Mononuclear cell (primary cell): ENCODE measurements around the gene SH3BP2. TPM values are rescaled to one million over a fixed set of nuclear protein-coding genes. Genes with fewer than 3 reads are reported as not detected.

Source experiments
- H3K27me3 ChIP-seq: 2 replicates; pipeline ENCODE4 v1.6.0; 2011; ENCODE audit warnings: low read length, control low read depth; ENCODE audit not compliant: insufficient read depth
- H3K4me1 ChIP-seq: 2 replicates; pipeline ENCODE4 v1.5.1; 2011; ENCODE audit warnings: mild to moderate bottlenecking, low read length, control low read depth; ENCODE audit not compliant: insufficient read depth
- H3K4me3 ChIP-seq: 2 replicates; pipeline ENCODE4 v1.5.1; 2011; ENCODE audit warnings: mild to moderate bottlenecking, low read length, moderate library complexity
- H3K9me3 ChIP-seq: 2 replicates; pipeline ENCODE4 v1.5.1; 2011; ENCODE audit warnings: low read depth, mild to moderate bottlenecking, control low read depth, low read length
- total RNA-seq: library from RNA; depleted of rRNA; stranded (reverse); fragments of >200 nt; gene quantifications from one replicate; pipeline ENCODE4 v1.2.3, GENCODE V29; 2012

SH3BP2 gene
- total RNA-seq, 1 donor, result 134 TPM

GRCh38 chr4:2855584-2855983 is 62.7 kb downstream of the SH3BP2 start:
- Histone ChIP-seq H3K4me1 (peaks cover 84% of the 10 kb centered on the region), H3K4me3 (no peak overlapping the region), H3K9me3 (no peaks in the 10 kb centered on the region), H3K27me3 (no peaks in the 10 kb centered on the region)

GRCh38 chr4:2856266-2856665 is 63.4 kb downstream of the SH3BP2 start:
- Histone ChIP-seq H3K9me3 (no peaks in the 10 kb centered on the region), H3K4me1 (peaks cover 84% of the 10 kb centered on the region), H3K4me3 (no peak overlapping the region), H3K27me3 (no peaks in the 10 kb centered on the region)

DNA sequence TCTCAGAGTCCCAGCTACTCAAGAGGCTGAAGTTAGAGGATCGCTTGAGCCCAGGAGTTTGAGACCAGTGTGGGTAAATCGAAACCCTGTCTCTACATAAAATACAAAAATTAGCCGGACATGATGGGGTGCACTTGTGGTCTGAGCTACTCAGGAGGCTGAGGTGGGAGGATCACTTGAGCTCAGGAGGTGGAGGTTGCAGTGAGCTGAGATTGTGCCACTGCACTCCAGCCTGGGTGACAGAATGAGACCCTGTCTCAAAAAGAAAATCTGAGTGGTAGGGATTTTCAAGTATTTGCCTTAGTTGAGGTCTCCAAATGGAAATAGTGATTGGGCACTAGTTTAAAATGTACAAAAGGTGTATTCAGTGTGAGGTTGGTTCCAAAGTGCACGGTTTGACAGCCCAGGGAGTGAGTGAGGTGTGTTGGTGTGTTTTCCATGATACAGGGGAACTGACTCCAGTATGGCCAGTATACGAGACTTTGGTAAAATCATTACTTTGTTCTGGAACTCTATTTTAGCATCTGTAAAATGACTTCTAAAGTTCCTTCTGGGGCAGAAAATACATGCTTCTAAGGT is 64.6 kb downstream of the SH3BP2 start:
- Histone ChIP-seq H3K4me3 (no peak overlapping the region), H3K27me3 (no peaks in the 10 kb centered on the region), H3K9me3 (no peaks in the 10 kb centered on the region), H3K4me1 (peaks cover 83% of the 10 kb centered on the region)

DNA sequence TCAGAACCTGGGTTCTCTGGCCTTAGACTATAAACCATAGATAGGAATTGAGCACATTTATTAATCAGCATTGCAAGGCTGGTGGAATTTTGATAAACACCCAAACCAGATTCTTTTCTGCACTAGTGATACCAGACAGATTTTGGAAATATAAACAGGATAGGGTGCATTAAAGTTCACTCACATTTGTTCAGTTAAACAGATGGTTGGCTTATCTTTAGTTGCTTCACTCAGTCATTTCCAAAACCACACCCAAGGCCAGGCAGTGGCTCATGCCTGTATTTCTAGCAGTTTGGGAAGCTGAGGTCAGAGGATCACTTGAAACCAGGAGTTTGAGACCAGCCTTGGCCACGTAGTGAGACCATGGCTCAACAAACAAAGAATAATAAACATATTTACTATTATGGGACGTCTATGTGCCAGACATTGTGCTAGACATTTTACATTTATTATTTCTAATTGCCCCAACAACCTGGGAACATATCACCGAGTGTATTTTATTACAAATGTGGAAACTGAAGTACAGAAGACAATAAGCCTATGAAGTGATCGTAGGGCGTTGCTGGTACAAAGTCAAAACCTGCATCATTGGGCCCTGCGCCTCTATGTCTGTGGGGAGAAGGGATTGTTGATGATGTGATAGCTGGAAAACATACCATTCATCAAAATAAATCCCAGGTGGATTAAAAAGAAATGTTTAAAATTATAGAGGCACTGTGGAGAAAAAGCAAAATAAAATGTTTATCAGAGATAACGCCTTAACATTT is 65.7 kb downstream of the SH3BP2 start:
- Histone ChIP-seq H3K4me1 (peaks cover 83% of the 10 kb centered on the region), H3K27me3 (no peaks in the 10 kb centered on the region), H3K9me3 (no peaks in the 10 kb centered on the region), H3K4me3 (no peak overlapping the region)

DNA sequence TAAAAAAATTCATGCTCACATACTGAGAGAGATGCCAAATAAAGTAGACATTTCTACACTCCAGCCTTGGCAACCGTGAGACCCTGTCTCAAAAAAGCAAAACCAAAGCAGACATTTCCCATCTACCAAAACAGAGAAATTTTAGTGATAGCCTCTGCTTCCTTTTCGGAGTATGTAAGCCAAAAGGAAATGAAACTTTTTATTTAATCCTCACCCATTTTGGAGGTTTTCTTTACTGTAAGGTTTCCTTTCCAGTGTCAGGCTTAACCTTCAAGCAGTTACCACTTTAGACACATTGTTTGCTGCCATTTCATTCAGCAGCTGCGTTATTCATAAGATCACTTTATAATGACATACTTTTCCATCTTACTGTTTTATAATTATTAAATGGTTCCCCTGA is 66.6 kb downstream of the SH3BP2 start:
- H3K4me1 ChIP-seq, result peaks cover 80% of the 10 kb centered on the region
- H3K27me3 ChIP-seq, result no peaks in the 10 kb centered on the region
- no peaks in the 10 kb centered on the region for H3K9me3 ChIP-seq
- H3K4me3 ChIP-seq, result no peak overlapping the region

DNA sequence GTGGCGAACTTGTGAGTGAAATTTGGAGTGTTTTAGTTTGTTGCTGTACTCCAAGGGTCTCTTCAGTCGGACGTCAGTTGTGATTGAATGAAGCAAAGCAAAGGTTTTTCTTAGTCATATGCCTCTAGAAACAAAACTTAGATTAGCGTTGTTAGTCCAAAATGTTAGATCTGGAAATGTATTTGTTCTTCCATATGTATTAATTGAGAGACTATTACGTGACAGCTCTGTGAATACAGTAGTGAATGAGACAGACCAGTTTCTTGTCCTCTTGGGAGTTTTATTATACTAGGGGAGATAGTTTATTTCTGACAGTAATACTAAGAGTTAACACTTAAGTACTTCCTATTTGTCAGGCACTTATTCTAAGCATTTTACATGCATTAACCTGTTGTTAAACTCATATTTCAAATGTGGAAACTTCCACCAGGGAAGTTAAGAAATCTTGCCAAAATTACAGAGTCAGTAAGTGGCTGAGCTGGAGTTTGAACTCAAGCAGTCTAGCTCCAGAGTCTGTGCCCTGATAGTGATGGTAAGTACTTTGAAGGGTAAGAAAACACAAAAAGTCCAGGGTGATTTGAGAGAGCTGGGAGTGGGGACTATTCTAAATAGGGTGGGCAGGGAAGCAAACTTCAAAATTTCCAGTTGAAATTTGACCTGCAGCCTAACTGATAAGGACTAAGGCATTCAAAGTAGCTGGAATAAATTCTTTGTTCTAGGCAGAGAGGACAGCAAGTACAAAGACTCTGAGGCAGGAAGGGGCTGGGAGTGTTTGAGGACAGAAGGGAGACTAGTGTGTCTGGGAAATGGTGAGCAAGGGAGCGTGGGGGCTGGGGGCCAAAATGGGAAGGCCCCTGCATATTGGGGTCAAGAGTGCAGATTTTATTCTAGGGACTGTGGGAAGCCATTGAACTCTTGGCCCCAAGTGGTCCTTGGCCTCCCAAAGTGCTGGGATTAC is 67.8 kb downstream of the SH3BP2 start:
- Histone ChIP-seq H3K4me1 (peaks cover 79% of the 10 kb centered on the region), H3K9me3 (no peaks in the 10 kb centered on the region), H3K27me3 (no peaks in the 10 kb centered on the region), H3K4me3 (no peak overlapping the region)

DNA sequence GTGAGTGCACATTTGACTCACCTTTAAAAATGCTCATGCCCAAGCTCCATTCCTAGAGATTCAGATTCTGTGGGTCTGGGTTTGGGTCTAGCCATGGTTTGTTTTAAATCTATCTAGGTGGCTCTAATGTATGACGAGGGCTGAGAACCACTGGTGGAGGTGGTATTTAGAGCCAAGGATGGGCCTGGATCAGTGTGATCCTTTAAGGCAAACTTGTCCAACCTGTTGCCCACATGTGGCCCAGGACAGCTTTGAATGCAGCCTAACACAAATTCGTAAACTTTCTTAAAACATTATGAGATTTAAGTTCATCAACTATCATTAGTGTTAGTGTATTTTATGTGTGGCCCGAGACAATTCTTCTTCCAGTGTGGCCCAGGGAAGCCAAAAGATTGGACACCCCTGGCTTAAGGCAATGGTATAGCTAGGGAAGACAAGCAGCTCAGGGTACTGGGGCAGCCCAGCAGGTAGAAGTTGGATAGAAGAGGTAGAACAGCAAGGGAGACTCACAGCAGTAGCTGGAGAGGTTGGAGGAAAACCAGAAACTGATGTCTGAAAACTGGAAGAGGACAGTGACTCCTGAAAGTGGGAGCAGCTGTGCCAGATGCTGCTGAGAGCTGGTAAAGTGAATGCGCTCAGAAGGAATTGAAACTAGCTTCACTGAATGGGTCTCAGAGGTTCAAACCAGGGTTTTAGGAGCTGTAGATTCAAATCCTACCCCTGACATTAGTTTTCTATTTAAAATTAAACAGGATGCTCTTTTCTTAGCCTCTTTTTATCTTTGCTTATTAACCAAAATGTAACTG is 68.9 kb downstream of the SH3BP2 start:
- Histone ChIP-seq H3K4me1 (peaks cover 72% of the 10 kb centered on the region), H3K9me3 (no peaks in the 10 kb centered on the region), H3K4me3 (no peak overlapping the region), H3K27me3 (no peaks in the 10 kb centered on the region)

DNA sequence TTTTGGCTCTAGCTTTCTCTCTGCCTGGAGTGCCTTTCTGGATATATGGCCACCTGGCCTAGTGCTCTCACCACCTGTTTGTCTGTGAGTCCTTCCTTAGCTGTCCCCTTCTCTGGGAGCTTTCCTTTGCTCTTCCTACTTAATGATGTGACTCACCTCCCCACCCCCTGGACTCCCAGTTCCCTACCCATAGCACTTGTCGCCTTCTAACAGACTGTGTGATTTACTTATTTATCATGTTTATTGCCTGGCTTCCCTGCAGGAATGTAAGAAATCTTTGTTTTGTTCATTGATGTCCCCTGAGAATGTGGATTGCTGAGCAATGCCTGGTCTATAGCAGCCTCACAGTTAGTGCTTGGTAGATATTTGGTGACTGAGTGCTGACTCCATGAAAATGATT is 69.6 kb downstream of the SH3BP2 start:
- H3K9me3 ChIP-seq, result no peaks in the 10 kb centered on the region
- H3K4me1 ChIP-seq, result peaks cover 69% of the 10 kb centered on the region
- H3K27me3 ChIP-seq, result no peaks in the 10 kb centered on the region
- no peak overlapping the region for H3K4me3 ChIP-seq

DNA sequence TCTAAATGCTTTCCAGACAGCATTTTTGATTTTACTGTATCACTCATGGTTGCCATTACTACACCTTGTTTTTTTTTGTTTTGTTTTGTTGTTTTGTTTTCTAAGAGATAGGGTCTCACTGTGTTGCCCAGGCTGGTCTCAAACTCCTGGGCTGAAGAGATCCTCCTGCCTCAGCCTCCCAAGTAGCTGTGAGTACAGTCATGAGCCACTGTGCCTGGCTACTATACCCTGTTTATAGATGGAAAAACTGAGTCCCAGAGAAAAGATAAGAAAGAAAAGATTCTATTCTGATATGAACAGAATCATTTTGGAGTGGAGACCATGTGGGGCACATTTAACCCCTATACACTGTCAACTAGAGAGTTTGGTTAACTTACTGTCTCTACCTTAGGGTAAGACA is 70.8 kb downstream of the SH3BP2 start:
- Histone ChIP-seq H3K4me1 (peaks cover 69% of the 10 kb centered on the region), H3K9me3 (no peaks in the 10 kb centered on the region)

DNA sequence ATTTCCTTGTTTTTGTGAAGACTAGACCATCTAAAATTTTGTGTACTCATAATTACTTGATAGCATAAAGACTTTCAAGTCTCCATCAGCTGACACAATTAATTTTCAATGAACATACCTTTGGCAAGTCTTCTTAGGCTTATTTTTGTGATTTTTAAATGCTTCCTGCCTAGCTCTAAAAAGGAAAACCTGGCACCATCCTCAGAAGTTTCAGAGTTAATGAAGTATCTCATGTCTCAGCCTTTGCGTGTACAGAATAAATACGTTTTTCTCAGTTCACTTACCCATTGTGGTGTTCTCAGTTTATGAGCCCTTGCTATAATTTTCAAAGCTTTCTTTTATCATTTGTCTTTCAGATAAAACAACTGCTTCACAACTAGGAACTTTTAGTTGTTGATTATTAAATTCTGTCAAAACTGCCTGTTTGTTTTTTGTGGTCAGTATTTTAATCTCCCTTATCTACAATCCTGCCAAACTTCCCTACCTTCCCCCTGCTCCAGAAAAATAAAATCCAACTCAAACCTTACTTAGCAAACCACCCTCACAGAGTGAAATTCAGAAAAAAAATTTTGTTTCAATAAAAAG is 72.4 kb downstream of the SH3BP2 start:
- H3K4me1 ChIP-seq, result peaks cover 59% of the 10 kb centered on the region
- H3K9me3 ChIP-seq, result no peaks in the 10 kb centered on the region
- H3K27me3 ChIP-seq, result no peaks in the 10 kb centered on the region
- no peak overlapping the region for H3K4me3 ChIP-seq

More for the DNA sequence above, 70.8 kb downstream of the SH3BP2 start:
- no peaks in the 10 kb centered on the region for H3K27me3 ChIP-seq
- no peak overlapping the region for H3K4me3 ChIP-seq

GRCh38 chr4:2866160-2866861 is 73.4 kb downstream of the SH3BP2 start:
- Histone ChIP-seq H3K4me1 (peaks cover 57% of the 10 kb centered on the region), H3K4me3 (no peak overlapping the region), H3K9me3 (no peaks in the 10 kb centered on the region), H3K27me3 (no peaks in the 10 kb centered on the region)

DNA sequence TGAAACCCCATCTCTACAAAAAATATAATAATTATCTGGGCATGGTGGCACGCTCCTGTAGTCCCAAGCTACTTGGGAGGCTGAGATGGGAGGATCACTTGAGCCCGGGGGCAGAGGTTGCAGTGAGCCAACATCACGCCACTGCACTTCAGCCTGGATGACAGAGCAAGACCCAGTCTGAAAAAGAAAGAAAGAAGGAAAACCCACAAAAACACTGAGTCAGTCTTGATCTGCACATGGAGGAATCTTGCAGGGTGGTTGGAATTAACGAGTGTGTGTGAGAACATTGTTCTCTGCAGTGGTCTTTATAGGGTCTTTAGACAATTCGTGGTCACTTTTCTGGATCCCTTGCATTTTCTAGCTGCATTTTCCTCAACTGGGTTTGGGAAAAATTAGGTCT is 74.0 kb downstream of the SH3BP2 start:
- Histone ChIP-seq H3K4me1 (peaks cover 57% of the 10 kb centered on the region), H3K9me3 (no peaks in the 10 kb centered on the region), H3K27me3 (no peaks in the 10 kb centered on the region), H3K4me3 (no peak overlapping the region)

DNA sequence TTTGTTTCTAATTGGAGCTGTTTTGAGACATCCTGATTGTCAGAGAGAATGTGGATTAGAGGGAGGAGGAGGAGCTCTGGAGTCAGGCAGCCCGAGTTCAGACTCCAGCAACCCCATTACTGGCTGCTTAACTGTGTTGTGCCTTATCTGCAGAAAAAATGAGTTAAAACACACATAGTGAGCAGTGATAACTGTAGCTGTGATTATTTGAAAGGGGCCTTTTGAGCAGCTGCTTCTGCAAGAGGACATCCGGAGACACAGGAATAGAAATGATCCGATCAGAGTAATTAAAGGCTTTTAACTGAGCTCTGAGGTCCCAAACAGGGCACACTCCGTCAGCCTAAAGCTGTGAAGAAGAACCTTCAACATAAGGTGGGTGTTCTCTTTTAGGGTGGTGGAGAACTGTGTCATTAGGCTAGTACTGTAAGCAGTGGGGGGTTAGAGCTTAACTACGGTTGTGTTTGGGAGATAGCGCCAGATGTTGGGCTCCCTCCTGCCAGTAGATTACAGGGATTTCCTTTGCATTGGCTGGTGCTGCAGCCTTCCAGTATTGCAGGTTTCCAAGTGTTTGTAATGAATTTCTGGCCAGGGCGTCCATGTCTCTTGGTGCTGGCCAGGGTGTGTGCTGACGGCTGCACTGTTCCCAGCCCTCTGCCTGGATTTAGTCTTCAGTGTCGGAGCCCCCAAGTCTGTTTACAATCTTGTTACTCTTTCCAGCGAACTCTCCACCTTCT is 75.0 kb downstream of the SH3BP2 start:
- no peak overlapping the region for H3K4me3 ChIP-seq
- H3K9me3 ChIP-seq, result no peaks in the 10 kb centered on the region
- no peaks in the 10 kb centered on the region for H3K27me3 ChIP-seq
- peaks cover 53% of the 10 kb centered on the region for H3K4me1 ChIP-seq
